Ammon's horn (tissue), 1 donor: ENCODE results near the gene NPEPPS.
"Not testable (repeated sequence)": the region's sequence is repeated elsewhere in the genome, so short reads cannot be mapped to it uniquely, and the experiment has no call there.

ENCODE experiments used
- DNase-seq: peaks from one replicate; pipeline ENCODE4 v3.0.0-alpha.2; 2016; ENCODE audit warnings: low spot score

NPEPPS gene, protein sequence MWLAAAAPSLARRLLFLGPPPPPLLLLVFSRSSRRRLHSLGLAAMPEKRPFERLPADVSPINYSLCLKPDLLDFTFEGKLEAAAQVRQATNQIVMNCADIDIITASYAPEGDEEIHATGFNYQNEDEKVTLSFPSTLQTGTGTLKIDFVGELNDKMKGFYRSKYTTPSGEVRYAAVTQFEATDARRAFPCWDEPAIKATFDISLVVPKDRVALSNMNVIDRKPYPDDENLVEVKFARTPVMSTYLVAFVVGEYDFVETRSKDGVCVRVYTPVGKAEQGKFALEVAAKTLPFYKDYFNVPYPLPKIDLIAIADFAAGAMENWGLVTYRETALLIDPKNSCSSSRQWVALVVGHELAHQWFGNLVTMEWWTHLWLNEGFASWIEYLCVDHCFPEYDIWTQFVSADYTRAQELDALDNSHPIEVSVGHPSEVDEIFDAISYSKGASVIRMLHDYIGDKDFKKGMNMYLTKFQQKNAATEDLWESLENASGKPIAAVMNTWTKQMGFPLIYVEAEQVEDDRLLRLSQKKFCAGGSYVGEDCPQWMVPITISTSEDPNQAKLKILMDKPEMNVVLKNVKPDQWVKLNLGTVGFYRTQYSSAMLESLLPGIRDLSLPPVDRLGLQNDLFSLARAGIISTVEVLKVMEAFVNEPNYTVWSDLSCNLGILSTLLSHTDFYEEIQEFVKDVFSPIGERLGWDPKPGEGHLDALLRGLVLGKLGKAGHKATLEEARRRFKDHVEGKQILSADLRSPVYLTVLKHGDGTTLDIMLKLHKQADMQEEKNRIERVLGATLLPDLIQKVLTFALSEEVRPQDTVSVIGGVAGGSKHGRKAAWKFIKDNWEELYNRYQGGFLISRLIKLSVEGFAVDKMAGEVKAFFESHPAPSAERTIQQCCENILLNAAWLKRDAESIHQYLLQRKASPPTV

DNA sequence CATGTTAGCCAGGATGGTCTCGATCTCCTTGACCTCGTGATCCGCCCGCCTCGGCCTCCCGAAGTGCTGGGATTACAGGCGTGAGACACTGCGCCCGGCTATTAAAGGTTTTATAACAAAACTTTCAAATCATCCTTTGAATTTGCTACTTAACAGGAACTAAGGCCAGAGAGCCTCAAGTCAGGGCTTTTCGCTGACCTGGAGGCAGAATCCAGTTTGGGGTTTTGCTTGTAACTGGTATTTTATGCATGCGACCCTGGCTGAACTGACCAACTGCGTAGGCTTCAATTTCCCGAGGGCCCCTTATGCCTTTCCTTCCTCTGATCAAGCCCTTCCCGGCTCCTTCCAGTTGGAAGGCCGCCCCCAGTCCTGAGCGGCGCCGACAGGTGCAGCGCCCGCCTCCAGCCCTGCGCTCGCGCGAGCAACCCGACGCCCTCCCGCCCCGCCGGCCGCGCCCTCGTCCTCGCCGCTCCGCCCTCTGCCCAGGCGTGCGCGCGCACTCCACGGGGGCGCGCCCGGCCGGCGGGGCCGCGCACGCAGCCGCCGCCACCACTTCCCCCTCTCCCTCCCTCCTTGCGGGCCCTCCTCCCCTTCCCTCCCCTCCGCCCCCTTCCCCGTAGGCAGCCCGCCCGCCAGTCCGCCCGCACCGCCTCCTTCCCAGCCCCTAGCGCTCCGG lies at the start of gene NPEPPS:
Gene NPEPPS (plus strand): TSS at position 552 of the 676 bp plus-strand sequence. CDS start 193 bp downstream, outside the sequence.
- DNase-seq: peak; percentile 84

DNA sequence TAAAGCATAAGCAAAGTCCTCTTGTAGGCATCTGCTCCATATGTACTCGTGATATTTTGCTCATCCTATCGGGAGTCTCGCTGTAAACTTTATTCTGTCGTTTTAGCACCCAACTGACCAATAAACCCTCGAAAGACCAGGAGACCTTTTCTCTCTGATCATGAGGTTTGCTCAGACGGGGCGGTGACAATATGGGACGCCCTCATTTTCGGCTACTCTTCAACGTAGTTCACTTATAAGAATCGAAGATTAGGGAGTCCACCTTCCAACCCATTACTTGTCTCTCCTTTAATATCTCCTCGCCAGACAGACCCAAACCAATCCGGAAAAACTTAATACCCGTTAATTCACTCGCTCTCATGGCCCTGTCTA lies 39.1 kb upstream of the NPEPPS start:
- not testable (repeated sequence) for DNase-seq

DNA sequence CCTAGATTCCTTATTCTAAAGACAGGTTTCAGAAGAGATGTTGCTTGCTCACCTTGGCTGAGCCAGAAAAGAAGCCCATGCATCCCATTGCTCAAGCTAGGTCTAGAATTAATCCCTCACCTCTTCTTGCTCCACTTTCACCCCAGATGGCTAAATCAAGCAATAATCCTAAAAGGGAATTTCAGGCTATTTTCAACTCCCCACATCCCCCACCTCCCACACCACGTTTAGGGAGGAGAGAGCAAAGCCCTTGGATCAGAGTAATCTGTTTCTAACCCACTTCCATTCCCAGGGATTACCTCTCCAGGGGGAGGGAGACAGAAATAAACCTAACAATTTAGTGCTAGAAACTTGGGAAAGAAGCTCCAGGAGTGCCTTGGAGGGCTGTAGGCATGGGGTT lies 31.8 kb upstream of the NPEPPS start:
- DNase-seq: not testable (repeated sequence)

DNA sequence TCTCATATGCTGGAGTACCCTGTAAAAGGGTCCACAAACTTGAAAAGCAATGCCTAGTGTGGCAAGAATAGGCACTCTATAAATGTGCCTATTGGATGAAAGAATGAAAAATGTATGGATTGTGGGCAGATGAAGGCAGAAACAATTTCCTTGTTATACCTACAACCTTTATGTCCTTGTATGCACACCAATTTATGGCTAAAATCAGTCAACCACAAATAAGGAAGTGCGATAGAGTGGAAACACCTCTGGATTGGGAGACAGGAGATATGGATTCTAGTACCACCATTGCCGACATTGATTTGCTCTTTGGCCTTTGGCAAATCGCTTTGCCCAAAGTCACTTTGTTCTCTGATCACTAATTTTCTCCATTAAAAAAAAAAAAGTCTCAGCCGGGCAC lies 31.4 kb upstream of the NPEPPS start:
- not testable (repeated sequence) for DNase-seq

DNA sequence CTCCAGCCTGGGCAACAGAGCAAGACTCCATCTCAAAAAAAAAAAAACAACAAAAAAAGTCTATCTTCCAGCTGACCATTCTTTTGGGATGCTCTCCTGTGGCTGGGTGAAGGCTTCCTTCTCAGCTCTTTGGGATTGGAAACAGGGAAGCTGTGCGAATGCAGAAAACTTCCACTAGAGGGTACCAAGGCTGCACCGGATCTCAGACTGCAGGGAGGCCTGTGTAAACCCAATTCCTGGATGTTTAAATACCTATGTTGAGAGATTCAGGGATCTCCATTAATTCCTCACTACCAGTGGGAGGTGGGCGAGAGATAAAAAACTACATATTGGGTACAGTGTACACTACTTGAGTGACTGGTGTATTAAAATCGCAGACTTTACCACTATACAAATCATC lies 30.3 kb upstream of the NPEPPS start:
- peak; percentile 14 for DNase-seq

GRCh38 chr17:47502122-47502731 lies 28.7 kb upstream of the NPEPPS start:
- not testable (repeated sequence) for DNase-seq

DNA sequence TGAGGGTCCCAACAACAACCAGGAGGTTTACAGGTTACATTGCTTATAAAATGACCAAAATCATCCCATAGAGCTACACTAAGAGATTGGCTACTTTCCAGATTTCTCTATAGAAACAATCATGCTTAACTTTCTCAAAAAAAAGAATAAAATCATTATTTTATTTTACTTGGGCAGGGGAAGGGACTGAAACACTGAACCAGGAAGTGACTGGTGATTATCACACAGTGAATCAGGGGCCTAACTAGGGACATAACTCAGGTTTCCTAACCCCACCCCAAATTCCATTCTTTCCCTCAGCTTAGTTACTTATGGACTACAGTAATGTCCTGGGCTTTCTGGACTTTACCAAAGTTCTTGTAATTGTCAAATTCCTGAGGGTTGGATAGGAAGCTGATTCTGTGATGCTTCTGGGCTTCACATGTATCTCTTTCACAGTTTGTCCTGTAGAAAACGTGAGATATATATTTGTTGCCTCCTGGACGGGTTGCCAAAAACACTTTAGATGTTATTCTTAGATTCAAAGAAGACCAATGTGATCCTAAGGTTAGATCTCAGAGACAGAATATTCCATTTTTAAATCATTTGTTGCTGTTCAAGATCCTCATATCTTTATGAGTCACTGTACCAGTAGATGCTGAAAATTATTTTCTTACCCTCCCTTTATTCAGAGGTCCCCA lies 28.0 kb upstream of the NPEPPS start:
- DNase-seq: not testable (repeated sequence)

DNA sequence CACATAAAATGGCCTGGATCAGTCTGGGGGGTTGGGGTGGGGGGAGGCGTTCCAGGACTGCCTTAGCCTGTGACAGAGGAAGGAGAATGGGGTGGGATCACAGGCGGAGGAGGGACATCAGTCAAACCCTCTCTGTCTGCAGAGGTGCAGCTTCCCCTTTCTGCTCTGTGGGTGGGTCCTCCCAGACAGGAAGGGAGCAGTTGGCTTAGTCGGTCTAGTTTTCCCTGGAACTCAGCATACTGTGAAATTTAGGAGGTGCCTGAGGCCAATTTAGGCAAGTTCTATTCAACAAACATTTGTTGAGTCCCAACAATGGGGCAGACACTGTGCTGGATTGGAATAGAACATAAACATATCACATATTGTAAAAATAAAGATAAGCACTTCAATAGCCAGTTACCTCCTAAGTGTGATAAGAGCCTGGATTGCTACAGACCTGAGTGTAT lies 19.2 kb upstream of the NPEPPS start:
- not testable (repeated sequence) for DNase-seq

GRCh38 chr17:47513301-47513700 lies 17.6 kb upstream of the NPEPPS start:
- not testable (repeated sequence) for DNase-seq

DNA sequence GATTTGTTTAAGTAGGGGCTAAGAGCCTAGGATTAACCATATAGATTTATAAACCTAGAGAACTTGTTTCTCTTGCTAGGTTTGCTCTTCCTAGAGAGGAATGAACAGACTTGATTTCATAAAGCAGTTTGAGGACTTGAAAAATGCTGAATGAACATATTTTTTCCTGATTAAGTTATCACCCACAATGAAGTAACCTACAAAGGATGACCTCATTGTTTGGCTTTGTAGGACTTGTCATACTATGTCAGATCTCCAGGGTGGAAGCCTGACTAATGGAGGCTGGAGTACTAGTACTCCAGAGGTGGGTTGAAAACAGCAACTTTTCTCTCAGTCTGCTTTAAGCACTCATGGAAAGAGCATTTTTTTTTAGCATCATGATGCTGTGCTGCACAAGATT lies 12.0 kb upstream of the NPEPPS start:
- DNase-seq: not testable (repeated sequence)

GRCh38 chr17:47519365-47519764 lies 11.5 kb upstream of the NPEPPS start:
- not testable (repeated sequence) for DNase-seq

GRCh38 chr17:47520279-47520678 lies 10.6 kb upstream of the NPEPPS start:
- not testable (repeated sequence) for DNase-seq

DNA sequence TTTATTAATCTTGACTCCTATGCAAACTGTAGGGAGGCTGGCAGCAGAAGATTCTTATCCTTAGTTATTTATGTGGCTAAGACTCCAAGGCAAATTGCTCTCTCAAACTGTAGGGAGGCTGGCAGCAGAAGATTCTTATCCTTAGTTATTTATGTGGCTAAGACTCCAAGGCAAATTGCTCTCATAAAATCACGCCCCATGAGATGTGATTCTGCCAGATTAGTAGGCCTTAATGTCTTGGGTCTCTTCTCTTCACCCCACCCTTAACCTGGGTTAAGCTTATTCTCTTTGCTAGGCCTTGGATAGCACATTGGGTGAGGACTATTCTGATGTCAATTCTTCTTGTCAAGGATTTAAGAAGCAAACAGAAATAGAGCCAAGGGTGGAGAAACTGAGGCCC lies 9.5 kb upstream of the NPEPPS start:
- DNase-seq: not testable (repeated sequence)

DNA sequence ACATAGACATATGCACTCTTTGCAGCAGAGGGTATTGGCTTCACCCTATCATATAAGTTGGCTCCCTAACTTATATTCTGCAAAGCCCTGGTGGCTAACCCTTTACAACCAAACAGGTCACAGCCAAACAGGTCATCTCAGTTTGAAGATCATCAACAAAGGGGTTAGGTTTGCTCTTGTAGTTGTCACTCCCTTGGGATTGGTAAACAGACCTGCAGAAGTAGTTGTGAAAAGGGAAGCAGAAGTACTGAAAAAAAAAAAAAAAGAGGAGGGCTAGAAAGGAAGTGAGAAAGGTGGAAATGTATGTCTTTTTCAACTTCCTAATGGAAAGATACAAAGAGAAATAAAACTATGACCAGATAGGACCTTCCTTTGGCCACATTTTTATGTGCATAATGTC lies 8.6 kb upstream of the NPEPPS start:
- DNase-seq: not testable (repeated sequence)

- DNase-seq: not testable (repeated sequence)
These were observed 419 bp downstream of the NPEPPS start for GRCh38 chr17:47531233-47531820.

GRCh38 chr17:47539085-47539484 lies 8.2 kb downstream of the NPEPPS start:
- DNase-seq: not testable (repeated sequence)

DNA sequence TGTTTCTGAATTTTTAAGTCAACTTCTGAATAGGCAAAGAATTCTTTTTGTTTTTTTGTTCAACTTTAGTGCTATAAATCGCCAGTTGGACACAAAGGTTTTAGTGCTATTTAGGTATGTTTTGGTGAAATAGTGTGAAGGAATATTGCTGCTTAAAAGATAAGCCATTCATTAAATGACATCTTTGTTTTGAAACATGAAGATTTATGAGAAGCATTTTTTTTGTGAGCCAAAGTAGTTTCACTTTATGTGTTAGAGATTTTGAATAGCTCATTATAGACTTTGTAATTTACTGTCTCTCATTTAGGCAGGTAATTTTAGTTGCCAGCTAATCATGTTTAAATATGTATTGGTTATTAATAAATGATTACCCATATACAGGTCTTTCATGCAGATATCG lies 10.8 kb downstream of the NPEPPS start:
- not testable (repeated sequence) for DNase-seq

DNA sequence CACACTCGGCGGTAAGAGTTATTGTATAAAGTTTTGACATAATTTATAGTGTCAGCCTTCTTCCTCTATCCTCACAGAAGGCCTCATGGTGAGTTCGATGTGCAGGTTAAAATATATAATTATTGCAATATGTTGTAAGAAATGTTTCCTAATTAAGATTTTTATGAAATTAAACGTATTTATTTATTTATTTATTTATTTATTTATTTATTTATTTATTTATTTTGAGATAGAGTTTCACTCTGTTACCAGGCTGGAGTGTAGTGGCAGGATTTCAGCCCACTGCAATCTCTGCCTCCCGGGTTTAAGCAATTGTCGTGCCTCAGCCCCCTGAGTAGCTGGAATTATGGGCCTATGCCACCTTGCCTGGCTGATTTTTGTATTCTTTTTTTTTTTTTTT lies 13.4 kb downstream of the NPEPPS start:
- DNase-seq: not testable (repeated sequence)

GRCh38 chr17:47554733-47555132 lies 23.8 kb downstream of the NPEPPS start:
- not testable (repeated sequence) for DNase-seq

DNA sequence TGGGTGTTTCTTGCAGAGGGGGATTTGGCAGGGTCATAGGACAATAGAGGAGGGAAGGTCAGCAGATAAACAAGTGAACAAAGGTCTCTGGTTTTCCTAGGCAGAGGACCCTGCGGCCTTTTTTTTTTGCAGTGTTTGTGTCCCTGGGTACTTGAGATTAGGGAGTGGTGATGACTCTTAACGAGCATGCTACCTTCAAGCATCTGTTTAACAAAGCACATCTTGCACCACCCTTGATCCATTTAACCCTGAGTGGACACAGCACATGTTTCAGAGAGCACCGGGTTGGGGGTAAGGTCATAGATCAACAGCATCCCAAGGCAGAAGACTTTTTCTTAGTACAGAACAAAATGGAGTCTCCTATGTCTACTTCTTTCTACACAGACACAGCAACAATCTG lies 25.2 kb downstream of the NPEPPS start:
- DNase-seq: not testable (repeated sequence)
